Activated CD8-positive, alpha-beta T cell treated with anti-CD3 and anti-CD28 coated beads for 36 hours (primary cell): Measurements from ENCODE around the gene AP4M1. TPM values are rescaled to one million over a fixed set of nuclear protein-coding genes. Genes with fewer than 3 reads are reported as not detected.

ENCODE experiments used
- ATAC-seq: fragments of 200-7000 bp; cut with Tn5 transposase; one replicate; pipeline ENCODE4 v1.10.0; 2021; ENCODE audit warnings: mild to moderate bottlenecking, moderate library complexity
- CTCF ChIA-PET: fragments of 350-600 bp; sonication (Branson Sonifier 250); formaldehyde crosslinking; loops from one replicate; lab custom pipeline; 2021; ENCODE audit warnings: antibody characterized with exemption; lab: Charles Lee
- POLR2A ChIA-PET: fragments of 350-600 bp; sonication (Branson Sonifier 250); formaldehyde crosslinking; loops from one replicate; lab custom pipeline; 2021; ENCODE audit warnings: antibody characterized with exemption; lab: Charles Lee
- DNase-seq: peaks from one replicate; pipeline ENCODE4 v3.0.0-alpha.2; 2020
- H3K27ac Mint-ChIP-seq: one replicate; pipeline ENCODE4 v1.8.0; 2021; ENCODE audit warnings: mild to moderate bottlenecking, mixed read lengths
- H3K27me3 Mint-ChIP-seq: one replicate; pipeline ENCODE4 v1.8.0; 2021; ENCODE audit warnings: mixed read lengths
- H3K36me3 Mint-ChIP-seq: one replicate; pipeline ENCODE4 v1.8.0; 2021; ENCODE audit warnings: low read depth, mixed read lengths
- H3K4me1 Mint-ChIP-seq: one replicate; pipeline ENCODE4 v1.8.0; 2021; ENCODE audit warnings: low read depth, mixed read lengths
- H3K4me3 Mint-ChIP-seq: one replicate; pipeline ENCODE4 v1.8.0; 2021; ENCODE audit warnings: mild to moderate bottlenecking, moderate library complexity, mixed read lengths
- H3K9me3 Mint-ChIP-seq: one replicate; pipeline ENCODE4 v1.8.0; 2021; ENCODE audit warnings: mixed read lengths
- intact Hi-C: fragments of 100-400 bp; cut with micrococcal nuclease; formaldehyde crosslinking; loops from one replicate; pipeline ENCODE4 v1.10.0; 2022
- total RNA-seq, 2 experiments: library from RNA; stranded (reverse); gene quantifications; one replicate each; pipeline ENCODE4 v1.2.3, GENCODE V29; 2021
- TF ChIP-seq, protein P1 (sequence below): fragments of 200-600 bp; IDR thresholded peaks from one replicate; pipeline ENCODE4 v1.8.0; 2022; ENCODE audit warnings: antibody characterized with exemption, mild to moderate bottlenecking

The AP4M1 gene
- total RNA-seq, 2 experiments from 2014 or later, result 9.8 to 10.9 TPM

DNA sequence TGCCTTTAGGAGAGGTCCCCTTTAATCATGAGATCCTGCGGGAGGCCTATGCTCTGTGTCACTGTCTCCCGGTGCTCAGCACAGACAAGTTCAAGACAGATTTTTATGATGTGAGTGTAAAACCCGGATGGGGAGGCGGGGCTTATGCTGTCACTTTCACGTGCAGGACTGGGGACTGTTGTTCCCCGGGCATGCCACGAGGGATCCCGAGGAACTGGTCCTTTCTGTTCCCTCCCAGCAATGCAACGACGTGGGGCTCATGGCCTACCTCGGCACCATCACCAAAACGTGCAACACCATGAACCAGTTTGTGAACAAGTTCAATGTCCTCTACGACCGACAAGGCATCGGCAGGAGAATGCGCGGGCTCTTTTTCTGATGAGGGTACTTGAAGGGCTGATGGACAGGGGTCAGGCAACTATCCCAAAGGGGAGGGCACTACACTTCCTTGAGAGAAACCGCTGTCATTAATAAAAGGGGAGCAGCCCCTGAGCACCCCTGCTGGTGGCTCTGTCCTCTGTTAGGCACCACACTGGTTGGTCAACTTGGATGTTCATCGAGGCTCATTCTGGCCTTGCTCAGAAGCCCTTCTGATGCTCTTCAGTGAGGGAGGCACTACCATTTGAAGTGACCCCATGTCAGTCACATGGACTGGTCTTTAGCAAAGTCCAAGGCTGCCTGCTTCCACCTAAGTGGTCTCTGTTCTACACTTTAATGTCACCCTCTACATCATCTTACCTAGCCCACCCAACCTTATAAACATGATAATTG, 9.8 kb upstream of the AP4M1 start:
- no peak for ATAC-seq

DNA sequence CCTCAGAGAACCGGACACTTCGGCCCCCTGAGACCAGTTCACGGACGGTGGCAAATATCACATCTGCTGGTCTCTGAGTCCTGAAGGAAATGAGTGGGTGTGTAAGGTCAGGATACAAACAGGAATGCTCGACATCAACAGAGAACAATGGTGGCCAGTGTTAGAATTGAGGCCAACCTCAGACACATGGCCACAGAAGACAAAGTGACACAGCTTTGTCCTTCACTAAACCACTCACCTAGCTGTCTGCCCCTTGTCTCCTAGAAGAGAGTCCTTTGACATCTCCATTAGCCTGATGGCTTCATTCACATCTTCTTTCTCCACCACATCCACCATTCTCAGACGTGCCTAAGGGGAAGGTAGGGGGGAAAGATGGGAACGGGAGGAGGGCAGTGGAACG, 8.4 kb upstream of the AP4M1 start:
- no peak overlapping the region for H3K27ac Mint-ChIP-seq
- H3K4me3 Mint-ChIP-seq, result no peak overlapping the region
- DNase-seq, result no peak
- TF ChIP-seq, protein P1, sequence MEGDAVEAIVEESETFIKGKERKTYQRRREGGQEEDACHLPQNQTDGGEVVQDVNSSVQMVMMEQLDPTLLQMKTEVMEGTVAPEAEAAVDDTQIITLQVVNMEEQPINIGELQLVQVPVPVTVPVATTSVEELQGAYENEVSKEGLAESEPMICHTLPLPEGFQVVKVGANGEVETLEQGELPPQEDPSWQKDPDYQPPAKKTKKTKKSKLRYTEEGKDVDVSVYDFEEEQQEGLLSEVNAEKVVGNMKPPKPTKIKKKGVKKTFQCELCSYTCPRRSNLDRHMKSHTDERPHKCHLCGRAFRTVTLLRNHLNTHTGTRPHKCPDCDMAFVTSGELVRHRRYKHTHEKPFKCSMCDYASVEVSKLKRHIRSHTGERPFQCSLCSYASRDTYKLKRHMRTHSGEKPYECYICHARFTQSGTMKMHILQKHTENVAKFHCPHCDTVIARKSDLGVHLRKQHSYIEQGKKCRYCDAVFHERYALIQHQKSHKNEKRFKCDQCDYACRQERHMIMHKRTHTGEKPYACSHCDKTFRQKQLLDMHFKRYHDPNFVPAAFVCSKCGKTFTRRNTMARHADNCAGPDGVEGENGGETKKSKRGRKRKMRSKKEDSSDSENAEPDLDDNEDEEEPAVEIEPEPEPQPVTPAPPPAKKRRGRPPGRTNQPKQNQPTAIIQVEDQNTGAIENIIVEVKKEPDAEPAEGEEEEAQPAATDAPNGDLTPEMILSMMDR, result no peak
- ATAC-seq, result no peak
- H3K36me3 Mint-ChIP-seq, result peaks cover 63% of the 10 kb centered on the region
- POLR2A ChIA-PET, result interaction anchor here (1.0 to 6.7 kb wide), 7 partner anchors 10 to 528 kb away, joined by 3 to 187 read pairs (median 7); partner anchors contain the start of genes AP4M1, CNPY4, MCM7 and ZNF3
- intact Hi-C loops, result no loop called here
- H3K27me3 Mint-ChIP-seq, result no peaks in the 10 kb centered on the region
- H3K9me3 Mint-ChIP-seq, result no peaks in the 10 kb centered on the region
- peaks cover 44% of the 10 kb centered on the region for H3K4me1 Mint-ChIP-seq
- CTCF ChIA-PET, result interaction anchor here (1.9 kb wide), 1 partner anchor 38 kb away, joined by 4 read pairs; no protein-coding TSS in a partner anchor

More for the DNA sequence above, 9.8 kb upstream of the AP4M1 start:
- DNase-seq, result peak; percentile 35
- ChIA-PET POLR2A (interaction anchor here (1.0 to 6.7 kb wide), 8 partner anchors 10 to 75 kb away, joined by 3 to 187 read pairs (median 6); partner anchors contain the start of genes AP4M1, CNPY4, MBLAC1 and MCM7), CTCF (interaction anchor here (0.8 to 1.8 kb wide), 3 partner anchors 9 to 11 kb away, joined by 3 to 10 read pairs (median 4); partner anchors contain the start of genes AP4M1 and MCM7)
- H3K27me3 Mint-ChIP-seq, result no peaks in the 10 kb centered on the region
- H3K4me1 Mint-ChIP-seq, result peaks cover 36% of the 10 kb centered on the region
- intact Hi-C loops, result no loop called here
- TF ChIP-seq, protein P1, result peak; percentile 31
- H3K9me3 Mint-ChIP-seq, result no peaks in the 10 kb centered on the region
- peaks cover 52% of the 10 kb centered on the region for H3K36me3 Mint-ChIP-seq
- no peak overlapping the region for H3K4me3 Mint-ChIP-seq
- H3K27ac Mint-ChIP-seq, result peak overlapping the region; percentile 97

DNA sequence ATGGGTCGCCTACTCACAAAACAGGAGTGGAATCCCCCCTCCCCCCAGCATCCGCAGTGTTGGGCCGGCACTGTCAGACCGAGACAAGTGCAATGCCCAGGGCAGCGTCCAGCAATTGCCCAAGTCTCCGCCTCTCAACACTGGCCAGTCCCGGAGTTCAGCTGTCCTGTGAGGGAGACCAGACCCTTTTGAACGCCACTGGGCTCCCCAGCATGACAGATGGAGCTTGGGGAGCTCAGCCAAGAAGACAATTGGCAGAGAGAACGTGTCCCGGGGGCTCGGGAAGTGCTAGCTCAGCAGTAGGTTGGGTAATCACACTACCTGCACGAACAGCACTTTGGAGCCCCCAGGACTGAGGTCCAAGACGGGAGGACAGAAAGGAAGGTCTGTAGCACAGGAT, 7.9 kb upstream of the AP4M1 start:
- POLR2A ChIA-PET, result interaction anchor here (1.0 to 6.7 kb wide), 7 partner anchors 9 to 528 kb away, joined by 3 to 187 read pairs (median 7); partner anchors contain the start of genes AP4M1, CNPY4, MCM7 and ZNF3
- Mint-ChIP-seq H3K36me3 (peaks cover 68% of the 10 kb centered on the region), H3K4me1 (peaks cover 48% of the 10 kb centered on the region)

DNA sequence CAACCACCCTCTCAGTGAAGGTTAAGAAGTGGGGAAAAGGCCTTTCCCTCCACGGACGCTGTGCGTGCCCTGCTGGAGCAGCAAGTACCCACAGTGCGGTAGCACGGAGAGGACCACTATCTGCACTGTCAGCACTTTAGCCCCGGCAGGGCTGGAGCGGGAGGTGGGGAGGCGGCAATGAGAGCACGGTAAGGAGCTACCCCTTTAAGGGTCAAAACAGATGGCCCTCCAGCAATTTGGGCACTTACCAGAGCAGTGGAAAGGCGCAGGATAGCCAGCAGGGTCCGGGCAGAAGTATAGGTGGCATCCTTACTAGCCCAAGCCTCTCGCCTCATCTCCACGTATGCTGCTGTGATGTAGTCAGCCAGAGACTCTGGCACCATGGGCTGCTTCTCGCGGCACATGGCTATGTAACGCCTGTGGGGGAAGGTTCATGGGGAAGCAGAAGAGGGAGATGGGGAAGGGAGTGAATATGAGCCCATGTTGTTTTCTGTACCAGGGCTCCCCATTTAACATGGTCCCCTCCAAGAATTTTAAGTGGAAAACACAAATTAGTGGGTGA, 7.4 kb upstream of the AP4M1 start:
- H3K36me3 Mint-ChIP-seq, result peaks cover 73% of the 10 kb centered on the region
- ATAC-seq (no peak), DNase-seq (no peak)
- H3K4me1 Mint-ChIP-seq, result peaks cover 53% of the 10 kb centered on the region
- no peak overlapping the region for H3K4me3 Mint-ChIP-seq
- CTCF ChIA-PET, result interaction anchor here (1.9 kb wide), 1 partner anchor 37 kb away, joined by 4 read pairs; no protein-coding TSS in a partner anchor
- TF ChIP-seq, protein P1, result no peak
- intact Hi-C loops, result no loop called here
- no peaks in the 10 kb centered on the region for H3K27me3 Mint-ChIP-seq
- POLR2A ChIA-PET, result interaction anchor here (1.0 to 6.7 kb wide), 6 partner anchors 9 to 529 kb away, joined by 3 to 187 read pairs (median 5); partner anchors contain the start of genes AP4M1 and MCM7
- H3K9me3 Mint-ChIP-seq, result no peaks in the 10 kb centered on the region
- no peak overlapping the region for H3K27ac Mint-ChIP-seq

More for the DNA sequence above, 7.9 kb upstream of the AP4M1 start:
- no peak overlapping the region for H3K27ac Mint-ChIP-seq
- no peaks in the 10 kb centered on the region for H3K9me3 Mint-ChIP-seq
- CTCF ChIA-PET, result interaction anchor here (1.9 kb wide), 1 partner anchor 37 kb away, joined by 4 read pairs; no protein-coding TSS in a partner anchor
- TF ChIP-seq, protein P1, result no peak
- H3K4me3 Mint-ChIP-seq, result no peak overlapping the region
- ATAC-seq (no peak), DNase-seq (no peak)
- H3K27me3 Mint-ChIP-seq, result no peaks in the 10 kb centered on the region
- intact Hi-C loops, result no loop called here
